Upper lobe of left lung (tissue), 6 donors: ENCODE results near the gene RSPH9. TPM values are rescaled to one million over a fixed set of nuclear protein-coding genes. Genes with fewer than 3 reads are reported as not detected.
"Not testable (repeated sequence)": the region's sequence is repeated elsewhere in the genome, so short reads cannot be mapped to it uniquely, and the experiment has no call there.

Source experiments
- ATAC-seq, 2 donors: fragments of 200-7000 bp; cut with Tn5 transposase; one replicate each; pipeline ENCODE4 v1.9.1; 2022; ENCODE audit warnings: mild to moderate bottlenecking in 2 of 2, moderate library complexity in 2 of 2; ENCODE audit not compliant: low FRiP score in 2 of 2
- DNase-seq, 2 donors: peaks; one replicate each; pipeline ENCODE4 v3.0.0-alpha.2; 2019 to 2020
- H3K27ac ChIP-seq, 4 donors: fragments of 200-600 bp; sonication (generic); one replicate each; pipeline ENCODE4 v1.5.1; 2016 to 2019
- H3K27me3 ChIP-seq, 4 donors: fragments of 200-600 bp; sonication (generic); one replicate each; pipeline ENCODE4 v1.5.1; 2017 to 2019
- H3K36me3 ChIP-seq, 4 donors: fragments of 200-600 bp; sonication (generic); one replicate each; pipeline ENCODE4 v1.5.1; 2016 to 2019
- H3K4me1 ChIP-seq, 4 donors: fragments of 200-600 bp; sonication (generic); one replicate each; pipeline ENCODE4 v1.5.1; 2018 to 2019
- H3K4me3 ChIP-seq, 4 donors: fragments of 200-600 bp; sonication (generic); one replicate each; pipeline ENCODE4 v1.5.1; 2017 to 2019; ENCODE audit warnings: mild to moderate bottlenecking in 2 of 4, moderate library complexity in 1 of 4
- H3K9me3 ChIP-seq, 4 donors: fragments of 200-600 bp; sonication (generic); one replicate each; pipeline ENCODE4 v1.5.1; 2018 to 2019
- CTCF ChIP-seq, 6 experiments: fragments of 450-650 bp in 4 of 6; fragments of 200-600 bp in 2 of 6; sonication (generic) in 2 of 6; IDR thresholded peaks; one replicate each; pipeline ENCODE4 v1.5.1; 2016 to 2019; ENCODE audit warnings: antibody characterized with exemption in 6 of 6
- EP300 ChIP-seq, 4 donors: sonication (generic); formaldehyde crosslinking; IDR thresholded peaks; one replicate each; pipeline ENCODE4 v1.5.1; 2017; ENCODE audit warnings: antibody characterized with exemption in 4 of 4, control low read depth in 2 of 4
- POLR2A ChIP-seq, 4 donors: fragments of 450-650 bp; IDR thresholded peaks; one replicate each; pipeline ENCODE4 v1.5.1; 2016 to 2017; ENCODE audit warnings: antibody characterized with exemption in 4 of 4, mild to moderate bottlenecking in 2 of 4
- POLR2AphosphoS5 ChIP-seq, 2 donors: sonication (generic); formaldehyde crosslinking; IDR thresholded peaks; one replicate each; pipeline ENCODE4 v1.5.1; 2017; ENCODE audit warnings: antibody characterized with exemption in 2 of 2
- WGBS, 2 donors: methylation state at CpG; one replicate each; pipeline ENCODE4 v1.1.5; 2017 to 2018; 5-methylcytosine and 5-hydroxymethylcytosine counted together
- total RNA-seq, 6 donors: library from RNA; depleted of rRNA in 4 of 6; stranded (reverse); fragments of >200 nt in 4 of 6; gene quantifications; one replicate each; pipeline versions ENCODE4 v1.1.0 to v1.2.1, GENCODE V29; 2016 to 2021
- donor health status: DM: no; HTN: no; CAD: no; lungs with moderate emphysema.
- donor health status: DM: no; HTN: yes; CAD: no; lungs with severe emphysema.

The RSPH9 gene
- total RNA-seq, 6 donors from 2014 or later, result 0.20 to 4.2 (median 2.1) TPM

- H3K27me3 ChIP-seq, result no peaks in the 10 kb centered on the region
- no peaks in the 10 kb centered on the region for H3K9me3 ChIP-seq
Observed at GRCh38 chr6:43657221-43657802, 12.5 kb downstream of the RSPH9 start.

GRCh38 chr6:43658161-43658560 lies 13.3 kb downstream of the RSPH9 start:
- Histone ChIP-seq H3K27ac (no peak overlapping the region), H3K36me3 (no peaks in the 10 kb centered on the region), H3K27me3 (no peaks in the 10 kb centered on the region), H3K9me3 (no peaks in the 10 kb centered on the region), H3K4me1 (no peaks in the 10 kb centered on the region), H3K4me3 (no peak overlapping the region)
- WGBS, 2 donors, result 83 to 88% methylated on average over 9 of the region's 9 CpGs
- no peak for TF ChIP-seq POLR2A (IDR thresholded peaks at IDR 0.05)
- no peak for TF ChIP-seq CTCF (IDR thresholded peaks at IDR 0.05)
- no peak for TF ChIP-seq EP300 (IDR thresholded peaks at IDR 0.05)
- no peak for TF ChIP-seq POLR2AphosphoS5 (IDR thresholded peaks at IDR 0.05)
- DNase-seq (no peak), ATAC-seq (no peak)

More at GRCh38 chr6:43657221-43657802, 12.5 kb downstream of the RSPH9 start:
- ATAC-seq, result no peak
- DNase-seq, result no peak
- no peaks in the 10 kb centered on the region for H3K36me3 ChIP-seq
- H3K27ac ChIP-seq, result no peak overlapping the region
- H3K4me3 ChIP-seq, result no peak overlapping the region
- H3K4me1 ChIP-seq, result no peaks in the 10 kb centered on the region
- 85 to 92% methylated on average over 3 of the region's 3 CpGs for WGBS, 2 donors
- TF ChIP-seq POLR2A (IDR thresholded peaks at IDR 0.05), result no peak
- TF ChIP-seq POLR2AphosphoS5 (IDR thresholded peaks at IDR 0.05), result no peak
- no peak for TF ChIP-seq EP300 (IDR thresholded peaks at IDR 0.05)
- no peak for TF ChIP-seq CTCF (IDR thresholded peaks at IDR 0.05)

GRCh38 chr6:43662948-43663347 lies 18.1 kb downstream of the RSPH9 start:
- DNase-seq, H3K36me3 ChIP-seq, H3K9me3 ChIP-seq, ATAC-seq, H3K27me3 ChIP-seq, H3K27ac ChIP-seq, H3K4me3 ChIP-seq: not testable (repeated sequence)
- peaks cover 10% of the 10 kb centered on the region in 4 donors for H3K4me1 ChIP-seq
- 86 to 95% methylated on average over 5 of the region's 5 CpGs for WGBS, 2 donors

- peaks cover 0 to 3% (median under 1%) of the 10 kb centered on the region in 4 donors for H3K36me3 ChIP-seq
- peaks cover 21 to 29% (median 24%) of the 10 kb centered on the region in 4 donors for H3K4me1 ChIP-seq
- no peak for ATAC-seq
- no peak overlapping the region for H3K4me3 ChIP-seq
- H3K27ac ChIP-seq, result no peak overlapping the region
- DNase-seq, result no peak
- H3K9me3 ChIP-seq, result no peaks in the 10 kb centered on the region
- no peaks in the 10 kb centered on the region for H3K27me3 ChIP-seq
- 100% methylated on average over 1 of the region's 1 CpG; no CpG with 5 or more reads in 1 of the 2 donors for WGBS, 2 donors
- TF ChIP-seq CTCF (IDR thresholded peaks at IDR 0.05) (no peak), EP300 (IDR thresholded peaks at IDR 0.05) (no peak), POLR2AphosphoS5 (IDR thresholded peaks at IDR 0.05) (no peak), POLR2A (IDR thresholded peaks at IDR 0.05) (no peak)
Observed at GRCh38 chr6:43665376-43665775, 20.5 kb downstream of the RSPH9 start.

- WGBS, 2 donors, result 76 to 80% methylated on average over 9 to 12 of the region's 13 CpGs
- Histone ChIP-seq H3K36me3 (peaks cover 2 to 12% (median 9%) of the 10 kb centered on the region in 4 donors), H3K4me3 (no peak overlapping the region), H3K27ac (no peak overlapping the region), H3K9me3 (no peaks in the 10 kb centered on the region), H3K4me1 (peaks cover 21 to 33% (median 24%) of the 10 kb centered on the region in 4 donors), H3K27me3 (no peaks in the 10 kb centered on the region)
- no peak for TF ChIP-seq EP300 (IDR thresholded peaks at IDR 0.05)
- TF ChIP-seq POLR2AphosphoS5 (IDR thresholded peaks at IDR 0.05), result no peak
- TF ChIP-seq CTCF (IDR thresholded peaks at IDR 0.05), result no peak
- TF ChIP-seq POLR2A (IDR thresholded peaks at IDR 0.05), result no peak
- DNase-seq (no peak), ATAC-seq (no peak)
Observed at GRCh38 chr6:43666196-43666920, 21.5 kb downstream of the RSPH9 start.
